ENCODE data around the gene CFL1.

DNA sequence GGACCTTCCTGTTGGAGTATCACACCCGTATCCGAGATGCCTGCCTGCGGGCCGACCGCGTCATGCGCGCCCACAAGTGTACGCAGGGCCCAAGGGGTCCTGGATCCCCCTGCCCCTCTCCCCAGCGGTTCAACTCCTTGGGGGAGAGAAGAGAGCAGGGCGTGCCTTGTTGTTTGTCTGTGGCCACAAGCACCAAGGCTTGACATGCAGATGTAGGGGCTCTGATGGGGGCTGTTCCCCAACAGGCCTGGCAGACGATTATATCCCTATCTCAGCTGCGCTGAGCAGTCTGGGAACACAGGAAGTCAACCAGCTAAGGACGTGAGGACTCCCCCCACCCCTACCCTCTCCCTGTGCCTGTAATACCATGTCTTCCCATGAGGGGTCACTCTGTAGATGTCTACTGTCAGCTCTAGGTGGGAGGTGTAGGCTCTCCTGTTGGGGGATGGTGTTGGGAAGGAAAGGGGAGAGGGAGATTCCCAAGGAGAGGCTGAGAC is 6.8 kb downstream of the CFL1 start:
- TF ChIP-seq POLR2A (IDR thresholded peaks at IDR 0.05; ENCODE audit: low read length) (no peak), GATA1 (IDR thresholded peaks at IDR 0.05; ENCODE audit: low read depth, low read length) (no peak)
